T-helper 2 cell treated with Interferon-gamma antibody and Interleukin-4, amounts not matched to agents 5 μg/mL and 100 μg/mL, for 36 hours (primary cell): ENCODE results near the gene WAC.
"Not testable (repeated sequence)": the region's sequence is repeated elsewhere in the genome, so short reads cannot be mapped to it uniquely, and the experiment has no call there.

ENCODE experiments used
- DNase-seq: peaks from one replicate; pipeline ENCODE4 v3.0.0; 2021; ENCODE audit warnings: low spot score
- H3K27ac Mint-ChIP-seq: one replicate; pipeline ENCODE4 v1.8.0; 2021; ENCODE audit warnings: mild to moderate bottlenecking, mixed read lengths
- H3K27me3 Mint-ChIP-seq: one replicate; pipeline ENCODE4 v1.8.0; 2021; ENCODE audit warnings: low read depth, mixed read lengths
- H3K36me3 Mint-ChIP-seq: one replicate; pipeline ENCODE4 v1.8.0; 2021; ENCODE audit warnings: low read depth, mixed read lengths
- H3K4me1 Mint-ChIP-seq: one replicate; pipeline ENCODE4 v1.8.0; 2021; ENCODE audit warnings: low read depth, mixed read lengths
- H3K4me3 Mint-ChIP-seq: one replicate; pipeline ENCODE4 v1.8.0; 2022; ENCODE audit warnings: mild to moderate bottlenecking, moderate library complexity, mixed read lengths
- H3K9me3 Mint-ChIP-seq: one replicate; pipeline ENCODE4 v1.8.0; 2021; ENCODE audit warnings: mixed read lengths

WAC gene

DNA sequence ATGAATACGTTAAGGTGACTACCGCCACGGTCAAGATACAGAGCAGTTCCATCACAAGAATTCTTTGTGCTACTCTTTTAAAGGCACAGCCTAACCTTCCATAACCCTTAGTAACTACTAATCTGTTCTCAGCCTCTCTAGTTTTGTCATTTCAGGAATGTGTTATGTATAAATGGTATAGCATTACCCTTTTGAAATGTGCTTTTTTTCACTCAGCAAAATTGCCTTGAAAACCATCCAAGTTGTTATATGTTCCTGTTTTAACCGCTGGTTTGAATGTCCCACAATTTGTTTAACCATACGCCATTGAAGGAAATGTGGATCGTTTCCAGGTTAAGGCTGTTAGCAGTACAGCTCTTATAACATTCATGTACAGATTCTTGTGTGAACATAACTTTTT is 32.0 kb downstream of the WAC start:
- H3K9me3 Mint-ChIP-seq = no peaks in the 10 kb centered on the region
- no peak for DNase-seq
- H3K4me3 Mint-ChIP-seq = no peak overlapping the region
- no peaks in the 10 kb centered on the region for H3K27me3 Mint-ChIP-seq
- peaks cover 36% of the 10 kb centered on the region for H3K4me1 Mint-ChIP-seq
- H3K27ac Mint-ChIP-seq = no peak overlapping the region
- H3K36me3 Mint-ChIP-seq = peaks cover 48% of the 10 kb centered on the region

GRCh38 chr10:28566458-28567015 is 33.6 kb downstream of the WAC start:
- no peaks in the 10 kb centered on the region for H3K9me3 Mint-ChIP-seq
- H3K27me3 Mint-ChIP-seq = no peaks in the 10 kb centered on the region
- H3K36me3 Mint-ChIP-seq = peaks cover 44% of the 10 kb centered on the region
- H3K27ac Mint-ChIP-seq = peak overlapping the region; percentile 21
- no peak for DNase-seq
- no peak overlapping the region for H3K4me3 Mint-ChIP-seq
- H3K4me1 Mint-ChIP-seq = peaks cover 39% of the 10 kb centered on the region

DNA sequence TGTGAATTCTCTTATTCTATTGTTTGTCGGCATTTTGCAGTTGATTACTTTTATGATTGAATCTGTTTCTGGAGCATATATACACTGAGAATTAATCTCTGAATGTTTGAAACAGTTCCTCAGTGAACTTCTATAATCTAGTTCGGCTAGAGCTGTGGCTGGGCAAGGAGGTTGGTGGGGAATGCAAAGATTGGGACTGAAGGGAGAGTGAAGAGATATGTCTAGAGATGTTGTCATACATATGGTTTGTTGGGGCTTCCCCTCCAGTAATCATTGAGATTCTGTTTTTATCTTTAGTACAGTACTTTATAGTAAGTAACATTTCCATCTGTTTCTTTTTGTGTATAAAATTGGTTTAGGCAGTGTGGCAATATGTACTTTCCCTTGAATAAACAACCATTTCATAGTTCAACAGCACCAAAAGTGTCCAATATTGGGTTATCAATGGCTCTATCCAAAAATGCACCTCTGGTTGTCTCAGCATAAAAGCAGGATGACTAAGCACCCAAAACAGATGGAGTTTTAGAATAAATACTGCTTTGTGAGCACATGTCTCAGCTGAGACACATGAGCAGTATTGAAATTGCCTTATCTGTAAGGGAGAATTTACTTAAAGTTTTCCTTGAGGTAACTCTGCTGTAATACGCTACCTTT is 36.7 kb downstream of the WAC start:
- DNase-seq = no peak
- peak overlapping the region; percentile 4 for H3K27ac Mint-ChIP-seq
- peaks cover 37% of the 10 kb centered on the region for H3K36me3 Mint-ChIP-seq
- H3K4me1 Mint-ChIP-seq = peaks cover 38% of the 10 kb centered on the region
- H3K4me3 Mint-ChIP-seq = no peak overlapping the region
- H3K9me3 Mint-ChIP-seq = no peaks in the 10 kb centered on the region
- no peaks in the 10 kb centered on the region for H3K27me3 Mint-ChIP-seq

DNA sequence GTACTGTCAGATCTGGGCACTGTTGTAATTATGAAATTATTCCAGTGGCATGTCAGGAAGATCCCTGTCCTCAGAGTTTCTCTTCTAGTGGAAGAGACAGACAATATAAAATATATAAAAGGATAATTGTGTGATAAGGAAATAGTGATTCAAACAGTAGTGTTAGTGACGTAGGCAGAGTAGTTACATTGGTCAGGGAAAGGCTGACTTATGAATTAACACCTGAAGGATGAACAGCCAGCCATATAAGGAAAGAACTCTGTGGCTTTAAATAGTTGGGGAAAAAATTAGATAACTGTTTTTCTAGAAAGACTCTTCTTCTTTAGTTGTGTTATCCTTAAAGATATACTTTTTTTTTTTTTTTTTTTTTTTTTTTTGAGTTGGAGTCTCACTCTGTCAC is 37.7 kb downstream of the WAC start:
- Mint-ChIP-seq H3K4me3 (no peak overlapping the region), H3K27ac (no peak overlapping the region)

GRCh38 chr10:28571265-28571664 is 38.3 kb downstream of the WAC start:
- H3K4me3 Mint-ChIP-seq = no peak overlapping the region
- peaks cover 44% of the 10 kb centered on the region for H3K36me3 Mint-ChIP-seq

More for the DNA sequence above, 37.7 kb downstream of the WAC start:
- H3K9me3 Mint-ChIP-seq = no peaks in the 10 kb centered on the region
- H3K4me1 Mint-ChIP-seq = peaks cover 38% of the 10 kb centered on the region
- DNase-seq = no peak
- H3K27me3 Mint-ChIP-seq = no peaks in the 10 kb centered on the region
- H3K36me3 Mint-ChIP-seq = peaks cover 46% of the 10 kb centered on the region

DNA sequence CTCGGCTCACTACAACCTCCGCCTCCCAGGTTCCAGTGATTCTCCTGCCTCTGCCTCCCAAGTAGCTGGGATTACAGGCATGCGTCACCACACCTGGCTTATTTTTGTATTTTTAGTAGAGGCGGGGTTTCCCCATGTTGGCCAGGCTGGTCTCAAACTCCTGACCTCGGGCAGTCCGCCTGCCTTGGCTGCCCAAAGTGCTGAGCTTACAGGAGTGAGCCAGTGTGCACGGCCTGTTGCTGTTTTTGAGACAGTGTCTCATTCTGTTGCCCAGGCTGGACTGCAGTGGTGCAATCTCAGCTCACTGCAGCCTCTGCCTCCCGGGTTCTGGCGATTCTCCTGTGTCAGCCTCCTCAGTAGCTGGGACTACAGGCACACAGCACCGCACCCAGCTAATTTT is 41.3 kb downstream of the WAC start:
- H3K36me3 Mint-ChIP-seq = peaks cover 35% of the 10 kb centered on the region
- DNase-seq, H3K27ac Mint-ChIP-seq, H3K4me3 Mint-ChIP-seq, H3K27me3 Mint-ChIP-seq, H3K9me3 Mint-ChIP-seq: not testable (repeated sequence)
- H3K4me1 Mint-ChIP-seq = peaks cover 28% of the 10 kb centered on the region

More at GRCh38 chr10:28571265-28571664, 38.3 kb downstream of the WAC start:
- peaks cover 36% of the 10 kb centered on the region for H3K4me1 Mint-ChIP-seq
- no peaks in the 10 kb centered on the region for H3K9me3 Mint-ChIP-seq
- no peak overlapping the region for H3K27ac Mint-ChIP-seq
- DNase-seq = no peak
- H3K27me3 Mint-ChIP-seq = no peaks in the 10 kb centered on the region

- H3K4me1 Mint-ChIP-seq = peaks cover 25% of the 10 kb centered on the region
- no peaks in the 10 kb centered on the region for H3K27me3 Mint-ChIP-seq
- peaks cover 35% of the 10 kb centered on the region for H3K36me3 Mint-ChIP-seq
- no peak overlapping the region for H3K4me3 Mint-ChIP-seq
- no peak for DNase-seq
- H3K9me3 Mint-ChIP-seq = no peaks in the 10 kb centered on the region
- no peak overlapping the region for H3K27ac Mint-ChIP-seq
Observed at GRCh38 chr10:28575852-28576251, 42.9 kb downstream of the WAC start.

GRCh38 chr10:28577506-28577905 is 44.6 kb downstream of the WAC start:
- Mint-ChIP-seq H3K27me3 (no peaks in the 10 kb centered on the region), H3K4me1 (peaks cover 29% of the 10 kb centered on the region), H3K36me3 (peaks cover 38% of the 10 kb centered on the region), H3K4me3 (no peak overlapping the region), H3K27ac (no peak overlapping the region), H3K9me3 (no peaks in the 10 kb centered on the region)
- DNase-seq = no peak

DNA sequence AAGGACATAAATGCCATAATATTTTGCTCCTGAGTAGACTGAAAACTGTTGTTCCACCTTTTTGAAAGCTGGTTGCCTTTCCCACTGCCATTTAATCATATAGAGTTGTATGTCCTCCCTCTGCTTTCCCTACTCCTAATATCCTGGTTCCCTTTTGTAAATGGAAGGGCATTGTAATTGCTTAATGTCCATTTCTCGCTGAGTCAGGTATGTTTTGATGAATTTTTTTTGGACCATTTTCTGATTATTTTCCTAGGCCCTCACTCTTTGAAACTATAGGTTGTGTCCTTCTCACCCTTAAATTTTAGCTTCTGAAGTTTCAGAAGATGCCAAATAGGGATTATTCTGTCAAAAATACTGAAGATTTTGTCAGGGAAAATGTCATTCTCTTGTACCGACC is 45.5 kb downstream of the WAC start:
- H3K27ac Mint-ChIP-seq = no peak overlapping the region
- H3K4me1 Mint-ChIP-seq = peaks cover 26% of the 10 kb centered on the region
- no peak for DNase-seq
- no peaks in the 10 kb centered on the region for H3K9me3 Mint-ChIP-seq
- H3K27me3 Mint-ChIP-seq = no peaks in the 10 kb centered on the region
- H3K4me3 Mint-ChIP-seq = no peak overlapping the region
- peaks cover 42% of the 10 kb centered on the region for H3K36me3 Mint-ChIP-seq

DNA sequence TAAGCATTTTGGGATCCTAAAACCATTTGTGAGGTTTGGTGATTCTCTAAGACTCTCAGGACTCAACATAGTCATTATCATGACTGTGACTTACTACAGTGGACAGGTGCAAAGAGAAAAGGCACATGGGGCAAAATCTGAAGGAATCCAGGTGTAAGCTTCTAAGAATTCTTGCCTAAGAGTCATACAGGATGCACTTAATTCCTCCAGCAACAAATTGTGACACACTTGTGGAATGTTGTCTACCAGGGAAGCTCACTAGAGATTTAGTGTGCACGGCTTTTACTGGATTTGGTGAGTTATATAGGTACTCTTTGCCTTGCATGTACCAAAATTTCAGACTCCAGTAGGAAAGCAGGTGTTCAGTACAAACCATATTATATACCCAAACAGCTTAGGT is 47.9 kb downstream of the WAC start:
- Mint-ChIP-seq H3K27me3 (no peaks in the 10 kb centered on the region), H3K27ac (no peak overlapping the region), H3K36me3 (peaks cover 49% of the 10 kb centered on the region), H3K9me3 (no peaks in the 10 kb centered on the region), H3K4me3 (no peak overlapping the region), H3K4me1 (peaks cover 20% of the 10 kb centered on the region)
- no peak for DNase-seq

GRCh38 chr10:28581916-28582315 is 49.0 kb downstream of the WAC start:
- Mint-ChIP-seq H3K27me3 (no peaks in the 10 kb centered on the region), H3K36me3 (peaks cover 52% of the 10 kb centered on the region), H3K27ac (peak overlapping the region; percentile 1), H3K4me3 (no peak overlapping the region), H3K4me1 (peaks cover 22% of the 10 kb centered on the region), H3K9me3 (no peaks in the 10 kb centered on the region)
- DNase-seq = no peak

- Mint-ChIP-seq H3K36me3 (peaks cover 57% of the 10 kb centered on the region), H3K27me3 (no peaks in the 10 kb centered on the region), H3K4me3 (no peak overlapping the region), H3K9me3 (no peaks in the 10 kb centered on the region), H3K27ac (no peak overlapping the region), H3K4me1 (peaks cover 16% of the 10 kb centered on the region)
- DNase-seq = no peak
Observed at GRCh38 chr10:28585076-28585475, 52.2 kb downstream of the WAC start.

- no peak for DNase-seq
- Mint-ChIP-seq H3K4me3 (no peak overlapping the region), H3K4me1 (peaks cover 15% of the 10 kb centered on the region), H3K9me3 (no peaks in the 10 kb centered on the region), H3K27me3 (no peaks in the 10 kb centered on the region), H3K36me3 (peaks cover 61% of the 10 kb centered on the region), H3K27ac (no peak overlapping the region)
Observed at GRCh38 chr10:28586176-28586575, 53.3 kb downstream of the WAC start.

GRCh38 chr10:28587270-28587969 is 54.5 kb downstream of the WAC start:
- H3K36me3 Mint-ChIP-seq = peaks cover 64% of the 10 kb centered on the region
- no peak for DNase-seq
- no peaks in the 10 kb centered on the region for H3K27me3 Mint-ChIP-seq
- no peaks in the 10 kb centered on the region for H3K9me3 Mint-ChIP-seq
- no peak overlapping the region for H3K4me3 Mint-ChIP-seq
- peaks cover 12% of the 10 kb centered on the region for H3K4me1 Mint-ChIP-seq
- no peak overlapping the region for H3K27ac Mint-ChIP-seq
